ENCODE data around the gene C2CD2L. TPM values are rescaled to one million over a fixed set of nuclear protein-coding genes. Genes with fewer than 3 reads are reported as not detected.

C2CD2L gene
- total and polyA plus RNA-seq, 2 donors (not counting 1 experiment from before 2014, with no cell fraction given) = 3.0 TPM

DNA sequence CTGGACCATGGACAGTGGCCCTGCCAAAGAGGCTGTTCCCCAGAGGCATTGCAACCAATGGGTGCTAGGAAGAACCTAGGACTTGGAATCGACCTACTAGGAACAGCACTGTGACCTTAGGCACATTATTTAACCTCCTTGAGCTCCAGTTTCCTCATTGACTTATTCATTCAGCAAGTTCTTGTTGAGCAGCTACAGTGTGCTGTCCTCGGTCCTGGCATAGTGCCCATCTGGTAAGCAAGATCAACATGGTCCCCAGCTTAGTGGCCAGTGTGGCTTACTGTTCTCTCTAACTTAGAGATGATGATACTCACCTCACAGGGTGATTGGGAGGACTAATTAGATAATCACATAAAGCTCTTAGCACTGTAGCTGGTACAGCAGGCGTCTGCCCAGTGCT is 49.9 kb downstream of the C2CD2L start:
- Histone ChIP-seq H3K36me3 (ENCODE audit: control insufficient read depth, insufficient read depth, low read length) (no peaks in the 10 kb centered on the region), H4K20me1 (ENCODE audit: control insufficient read depth, extremely low read depth, insufficient read depth, low read length) (no peaks in the 10 kb centered on the region), H3K27me3 (ENCODE audit: control insufficient read depth, insufficient read depth, low read length) (peaks cover 13% of the 10 kb centered on the region), H3K4me2 (ENCODE audit: extremely low read depth, insufficient read depth, low read length) (no peak overlapping the region), H3K9me3 (ENCODE audit: control insufficient read depth, insufficient read depth, low read depth, low read length) (no peaks in the 10 kb centered on the region), H3K4me1 (ENCODE audit: control insufficient read depth, extremely low read depth, insufficient read depth, low read length) (no peaks in the 10 kb centered on the region), H3K9ac (ENCODE audit: insufficient read depth, low read length) (no peak overlapping the region), H3K79me2 (ENCODE audit: control insufficient read depth, insufficient read depth, low read length) (no peaks in the 10 kb centered on the region), H3K27ac (ENCODE audit: insufficient read depth, low read length) (no peak overlapping the region), H3K4me3 (replicated peaks in 1 of 4; ENCODE audit: control extremely low read depth in 1 of 4, insufficient read depth in 1 of 4, low read depth in 3 of 4, low read length in 4 of 4) (no peak overlapping the region), H2AFZ (ENCODE audit: low read length) (no peak overlapping the region)
- TF ChIP-seq EZH2 (IDR thresholded peaks at IDR 0.05; ENCODE audit: low read length, missing control alignments) = no peak
- TF ChIP-seq CTCF (conservative IDR thresholded peaks at IDR 0.05 in 1 of 2, IDR thresholded peaks at IDR 0.05 in 1 of 2; ENCODE audit: low read depth in 1 of 2, low read length in 2 of 2) = no peak
- DNase-seq (ENCODE audit: low read depth in 2 of 2) = no peak

- no peak for DNase-seq (ENCODE audit: low read depth in 2 of 2)
- Histone ChIP-seq H3K27ac (ENCODE audit: insufficient read depth, low read length) (no peak overlapping the region), H3K4me3 (replicated peaks in 1 of 4; ENCODE audit: control extremely low read depth in 1 of 4, insufficient read depth in 1 of 4, low read depth in 3 of 4, low read length in 4 of 4) (no peak overlapping the region), H3K27me3 (ENCODE audit: control insufficient read depth, insufficient read depth, low read length) (peaks cover 13% of the 10 kb centered on the region), H3K4me2 (ENCODE audit: extremely low read depth, insufficient read depth, low read length) (no peak overlapping the region), H3K36me3 (ENCODE audit: control insufficient read depth, insufficient read depth, low read length) (no peaks in the 10 kb centered on the region), H2AFZ (ENCODE audit: low read length) (no peak overlapping the region), H3K79me2 (ENCODE audit: control insufficient read depth, insufficient read depth, low read length) (no peaks in the 10 kb centered on the region), H3K4me1 (ENCODE audit: control insufficient read depth, extremely low read depth, insufficient read depth, low read length) (no peaks in the 10 kb centered on the region), H3K9ac (ENCODE audit: insufficient read depth, low read length) (no peak overlapping the region), H4K20me1 (ENCODE audit: control insufficient read depth, extremely low read depth, insufficient read depth, low read length) (no peaks in the 10 kb centered on the region), H3K9me3 (ENCODE audit: control insufficient read depth, insufficient read depth, low read depth, low read length) (no peaks in the 10 kb centered on the region)
- TF ChIP-seq EZH2 (IDR thresholded peaks at IDR 0.05; ENCODE audit: low read length, missing control alignments) = no peak
- TF ChIP-seq CTCF (conservative IDR thresholded peaks at IDR 0.05 in 1 of 2, IDR thresholded peaks at IDR 0.05 in 1 of 2; ENCODE audit: low read depth in 1 of 2, low read length in 2 of 2) = no peak
These were observed 51.3 kb downstream of the C2CD2L start for GRCh38 chr11:119158467-119158866.

- H2AFZ ChIP-seq (ENCODE audit: low read length) = no peak overlapping the region
- H3K36me3 ChIP-seq (ENCODE audit: control insufficient read depth, insufficient read depth, low read length) = no peaks in the 10 kb centered on the region
- H3K4me2 ChIP-seq (ENCODE audit: extremely low read depth, insufficient read depth, low read length) = no peak overlapping the region
- H4K20me1 ChIP-seq (ENCODE audit: control insufficient read depth, extremely low read depth, insufficient read depth, low read length) = no peaks in the 10 kb centered on the region
- TF ChIP-seq CTCF (conservative IDR thresholded peaks at IDR 0.05 in 1 of 2, IDR thresholded peaks at IDR 0.05 in 1 of 2; ENCODE audit: low read depth in 1 of 2, low read length in 2 of 2) = no peak
- no peak for TF ChIP-seq EZH2 (IDR thresholded peaks at IDR 0.05; ENCODE audit: low read length, missing control alignments)
- no peak overlapping the region for H3K27ac ChIP-seq (ENCODE audit: insufficient read depth, low read length)
- H3K79me2 ChIP-seq (ENCODE audit: control insufficient read depth, insufficient read depth, low read length) = no peaks in the 10 kb centered on the region
- H3K9ac ChIP-seq (ENCODE audit: insufficient read depth, low read length) = no peak overlapping the region
- no peak overlapping the region for H3K4me3 ChIP-seq (replicated peaks in 1 of 4; ENCODE audit: control extremely low read depth in 1 of 4, insufficient read depth in 1 of 4, low read depth in 3 of 4, low read length in 4 of 4)
- H3K4me1 ChIP-seq (ENCODE audit: control insufficient read depth, extremely low read depth, insufficient read depth, low read length) = no peaks in the 10 kb centered on the region
- no peaks in the 10 kb centered on the region for H3K9me3 ChIP-seq (ENCODE audit: control insufficient read depth, insufficient read depth, low read depth, low read length)
- peaks cover 13% of the 10 kb centered on the region for H3K27me3 ChIP-seq (ENCODE audit: control insufficient read depth, insufficient read depth, low read length)
- DNase-seq (ENCODE audit: low read depth in 2 of 2) = no peak
These were observed 53.0 kb downstream of the C2CD2L start for GRCh38 chr11:119160151-119160550.

All from fibroblast of lung (primary cell).